Transverse colon (tissue), 4 donors: ENCODE data around the gene CORO2B. TPM values are rescaled to one million over a fixed set of nuclear protein-coding genes. Genes with fewer than 3 reads are reported as not detected.

Experiments used
- DNase-seq: peaks from one replicate; pipeline ENCODE4 v3.0.0-alpha.2; 2019
- H3K27ac ChIP-seq, 4 donors: fragments of 200-600 bp; sonication (generic); 2 replicates each; pipeline ENCODE4 v1.5.1; 2016 to 2018; ENCODE audit warnings: inconsistent platforms in 4 of 4
- H3K27me3 ChIP-seq: fragments of 200-600 bp; sonication (generic); 2 replicates; pipeline ENCODE4 v1.5.1; 2017; ENCODE audit warnings: inconsistent platforms
- H3K36me3 ChIP-seq, 4 donors: fragments of 200-600 bp; sonication (generic); 2 replicates each; pipeline ENCODE4 v1.5.1; 2017 to 2019; ENCODE audit warnings: inconsistent platforms in 4 of 4
- H3K4me1 ChIP-seq, 4 donors: fragments of 200-600 bp; sonication (generic); 2 replicates each; pipeline ENCODE4 v1.5.1; 2017 to 2020; ENCODE audit warnings: inconsistent platforms in 4 of 4
- H3K4me3 ChIP-seq, 4 donors: fragments of 200-600 bp; sonication (generic); 1 replicate in 1 of 4; 2 replicates in 3 of 4; pipeline versions ENCODE4 v1.5.1 to v1.6.1; 2017 to 2019; ENCODE audit warnings: inconsistent platforms in 4 of 4
- H3K9me3 ChIP-seq, 2 donors: fragments of 200-600 bp; sonication (generic); 2 replicates each; pipeline ENCODE4 v1.5.1; 2017 to 2019; ENCODE audit warnings: inconsistent platforms in 2 of 2
- EP300 ChIP-seq: sonication (generic); formaldehyde crosslinking; IDR thresholded peaks from one replicate; pipeline ENCODE4 v1.6.1; 2017; ENCODE audit warnings: antibody characterized with exemption, low read depth
- POLR2A ChIP-seq: fragments of 450-650 bp; IDR thresholded peaks from one replicate; pipeline ENCODE4 v1.6.1; 2016; ENCODE audit warnings: antibody characterized with exemption, mild to moderate bottlenecking, moderate library complexity
- POLR2AphosphoS5 ChIP-seq, 3 donors: sonication (generic); formaldehyde crosslinking; IDR thresholded peaks; one replicate each; pipeline ENCODE4 v1.6.1; 2016; ENCODE audit warnings: antibody characterized with exemption in 3 of 3
- WGBS, 2 donors: methylation state at CpG; one replicate each; pipeline ENCODE4 v1.1.5; 2018; ENCODE audit warnings: low coverage in 1 of 2; 5-methylcytosine and 5-hydroxymethylcytosine counted together
- in situ Hi-C, 4 donors: fragments of 200-750 bp; cut with MboI; loops; one replicate each; pipeline versions ENCODE4 v1.15.0 to v1.15.1; 2017; ENCODE audit warnings: low sequenced_read_pairs in 3 of 4, low pct_ligation_motif_present in 1 of 4, low pct_unique_long_range_greater_than_20kb in 1 of 4
- intact Hi-C: fragments of 100-400 bp; cut with DNase I; formaldehyde crosslinking; loops from one replicate; pipeline ENCODE4 v1.15.1; 2023; ENCODE audit warnings: low total_unique reads
- total RNA-seq, 4 donors: library from RNA; depleted of rRNA; stranded (reverse); fragments of >200 nt; gene quantifications; one replicate each; pipeline ENCODE4 v1.1.0, GENCODE V29; 2016
- TF ChIP-seq, protein P1 (sequence below), 5 experiments: fragments of 200-600 bp in 3 of 5; fragments of 450-650 bp in 2 of 5; sonication (generic) in 3 of 5; IDR thresholded peaks; 1 replicate in 2 of 5; 2 replicates in 3 of 5; pipeline ENCODE4 v1.5.1; 2016 to 2017; ENCODE audit warnings: antibody characterized with exemption in 5 of 5, inconsistent platforms in 3 of 5, mild to moderate bottlenecking in 2 of 5, moderate library complexity in 1 of 5

CORO2B gene
- total RNA-seq, 4 donors from 2014 or later, result 0.40 to 2.2 (median 2.0) TPM

- Histone ChIP-seq H3K4me3 (no peak overlapping the region), H3K27ac (no peak overlapping the region), H3K36me3 (no peaks in the 10 kb centered on the region), H3K9me3 (no peaks in the 10 kb centered on the region), H3K4me1 (no peaks in the 10 kb centered on the region), H3K27me3 (peaks cover 54% of the 10 kb centered on the region)
- no peak for TF ChIP-seq EP300
- no peak for TF ChIP-seq POLR2AphosphoS5 (IDR thresholded peaks at IDR 0.05)
- no peak for TF ChIP-seq POLR2A
- TF ChIP-seq, protein P1, sequence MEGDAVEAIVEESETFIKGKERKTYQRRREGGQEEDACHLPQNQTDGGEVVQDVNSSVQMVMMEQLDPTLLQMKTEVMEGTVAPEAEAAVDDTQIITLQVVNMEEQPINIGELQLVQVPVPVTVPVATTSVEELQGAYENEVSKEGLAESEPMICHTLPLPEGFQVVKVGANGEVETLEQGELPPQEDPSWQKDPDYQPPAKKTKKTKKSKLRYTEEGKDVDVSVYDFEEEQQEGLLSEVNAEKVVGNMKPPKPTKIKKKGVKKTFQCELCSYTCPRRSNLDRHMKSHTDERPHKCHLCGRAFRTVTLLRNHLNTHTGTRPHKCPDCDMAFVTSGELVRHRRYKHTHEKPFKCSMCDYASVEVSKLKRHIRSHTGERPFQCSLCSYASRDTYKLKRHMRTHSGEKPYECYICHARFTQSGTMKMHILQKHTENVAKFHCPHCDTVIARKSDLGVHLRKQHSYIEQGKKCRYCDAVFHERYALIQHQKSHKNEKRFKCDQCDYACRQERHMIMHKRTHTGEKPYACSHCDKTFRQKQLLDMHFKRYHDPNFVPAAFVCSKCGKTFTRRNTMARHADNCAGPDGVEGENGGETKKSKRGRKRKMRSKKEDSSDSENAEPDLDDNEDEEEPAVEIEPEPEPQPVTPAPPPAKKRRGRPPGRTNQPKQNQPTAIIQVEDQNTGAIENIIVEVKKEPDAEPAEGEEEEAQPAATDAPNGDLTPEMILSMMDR (IDR thresholded peaks at IDR 0.05), result no peak
- intact Hi-C loops, result no loop called here
- in situ Hi-C loops, result no loop called here
- DNase-seq, result no peak
- 81 to 88% methylated on average over 3 to 4 of the region's 4 CpGs for WGBS, 2 donors
Observed at GRCh38 chr15:68571582-68571981, 7.2 kb upstream of the CORO2B start.

GRCh38 chr15:68572309-68572708, 6.5 kb upstream of the CORO2B start:
- no peak for DNase-seq
- in situ Hi-C loops, result no loop called here
- H3K4me1 ChIP-seq, result no peaks in the 10 kb centered on the region
- no peaks in the 10 kb centered on the region for H3K9me3 ChIP-seq
- TF ChIP-seq, protein P1 (IDR thresholded peaks at IDR 0.05), result no peak
- TF ChIP-seq EP300, result no peak
- TF ChIP-seq POLR2AphosphoS5 (IDR thresholded peaks at IDR 0.05), result no peak
- TF ChIP-seq POLR2A, result no peak
- H3K36me3 ChIP-seq, result no peaks in the 10 kb centered on the region
- intact Hi-C loops, result no loop called here
- no peak overlapping the region for H3K4me3 ChIP-seq
- 62 to 75% methylated on average over 4 of the region's 4 CpGs for WGBS, 2 donors
- H3K27ac ChIP-seq, result no peak overlapping the region
- H3K27me3 ChIP-seq, result peaks cover 62% of the 10 kb centered on the region

- TF ChIP-seq EP300, result no peak
- intact Hi-C loops (no loop called here), in situ Hi-C loops (no loop called here)
- no peaks in the 10 kb centered on the region for H3K36me3 ChIP-seq
- peaks cover 66% of the 10 kb centered on the region for H3K27me3 ChIP-seq
- H3K9me3 ChIP-seq, result no peaks in the 10 kb centered on the region
- DNase-seq, result no peak
- H3K4me1 ChIP-seq, result peaks cover 0 to 4% (median 2%) of the 10 kb centered on the region in 4 donors
- H3K27ac ChIP-seq, result no peak overlapping the region
- H3K4me3 ChIP-seq, result no peak overlapping the region
- 71 to 74% methylated on average over 1 to 6 of the region's 6 CpGs for WGBS, 2 donors
Observed at GRCh38 chr15:68572921-68573320, 5.9 kb upstream of the CORO2B start.

DNA sequence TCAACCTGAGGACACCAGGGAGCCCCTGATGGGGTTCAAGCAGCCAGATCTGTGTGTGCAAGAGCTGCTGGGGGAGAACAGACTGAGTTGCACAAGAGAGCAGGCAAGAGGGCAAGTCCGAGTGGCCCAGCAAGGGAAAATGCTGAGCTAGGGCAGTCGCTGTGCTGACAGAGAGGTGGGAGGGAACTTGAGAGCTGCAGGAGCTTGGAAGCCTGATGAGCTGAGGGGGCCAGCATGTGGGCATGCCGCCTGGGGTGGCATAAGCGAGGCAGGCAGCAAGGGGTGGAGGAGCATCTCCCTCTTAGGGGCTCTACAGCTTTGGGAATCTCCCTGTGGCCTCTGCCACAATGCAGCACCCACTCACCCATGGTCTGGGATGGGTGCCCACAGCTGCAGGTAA, 4.7 kb upstream of the CORO2B start:
- H3K9me3 ChIP-seq, result no peaks in the 10 kb centered on the region
- H3K27me3 ChIP-seq, result peaks cover 70% of the 10 kb centered on the region
- H3K4me3 ChIP-seq, result no peak overlapping the region
- no peak for DNase-seq
- intact Hi-C loops, result no loop called here
- in situ Hi-C loops, result no loop called here
- H3K36me3 ChIP-seq, result no peaks in the 10 kb centered on the region
- H3K4me1 ChIP-seq, result peaks cover 0 to 12% (median 9%) of the 10 kb centered on the region in 4 donors
- no peak for TF ChIP-seq POLR2A
- TF ChIP-seq, protein P1 (IDR thresholded peaks at IDR 0.05), result no peak
- no peak for TF ChIP-seq EP300
- no peak for TF ChIP-seq POLR2AphosphoS5 (IDR thresholded peaks at IDR 0.05)
- no peak overlapping the region for H3K27ac ChIP-seq
- 76% methylated on average over 4 of the region's 4 CpGs; no CpG with 5 or more reads in 1 of the 2 donors for WGBS, 2 donors

- TF ChIP-seq POLR2A (no peak), EP300 (no peak), POLR2AphosphoS5 (IDR thresholded peaks at IDR 0.05) (no peak)
- TF ChIP-seq, protein P1 (IDR thresholded peaks at IDR 0.05), result no peak
- peaks cover 73% of the 10 kb centered on the region for H3K27me3 ChIP-seq
- in situ Hi-C loops, result no loop called here
- H3K36me3 ChIP-seq, result no peaks in the 10 kb centered on the region
- no peaks in the 10 kb centered on the region for H3K9me3 ChIP-seq
- no peak overlapping the region for H3K27ac ChIP-seq
- intact Hi-C loops, result no loop called here
- no peak overlapping the region for H3K4me3 ChIP-seq
- peaks cover 0 to 17% (median 12%) of the 10 kb centered on the region in 4 donors for H3K4me1 ChIP-seq
- 79 to 85% methylated on average over 5 to 6 of the region's 6 CpGs for WGBS, 2 donors
- no peak for DNase-seq
Observed at GRCh38 chr15:68574629-68575028, 4.2 kb upstream of the CORO2B start.
